GM12874 (cell line): ENCODE results near the gene PXDN.

Source experiments
- CTCF ChIP-seq: IDR thresholded peaks from 2 replicates; pipeline ENCODE4 v1.5.1; 2011; ENCODE audit warnings: low read depth, mild to moderate bottlenecking, control low read depth, low read length, moderate library complexity; ENCODE audit not compliant: insufficient read depth

The PXDN gene

GRCh38 chr2:1607236-1607920 lies 136.9 kb downstream of the PXDN start:
- no peak for TF ChIP-seq CTCF

GRCh38 chr2:1606421-1607235 lies 137.7 kb downstream of the PXDN start:
- TF ChIP-seq CTCF, result no peak

- no peak for TF ChIP-seq CTCF
These were observed 138.3 kb downstream of the PXDN start for GRCh38 chr2:1606046-1606400.

- TF ChIP-seq CTCF, result no peak
These were observed 138.9 kb downstream of the PXDN start for GRCh38 chr2:1605102-1606045.

GRCh38 chr2:1603521-1603920 lies 140.8 kb downstream of the PXDN start:
- TF ChIP-seq CTCF, result no peak

GRCh38 chr2:1603059-1603458 lies 141.3 kb downstream of the PXDN start:
- no peak for TF ChIP-seq CTCF
